ENCODE results near the gene BANF2.

DNA sequence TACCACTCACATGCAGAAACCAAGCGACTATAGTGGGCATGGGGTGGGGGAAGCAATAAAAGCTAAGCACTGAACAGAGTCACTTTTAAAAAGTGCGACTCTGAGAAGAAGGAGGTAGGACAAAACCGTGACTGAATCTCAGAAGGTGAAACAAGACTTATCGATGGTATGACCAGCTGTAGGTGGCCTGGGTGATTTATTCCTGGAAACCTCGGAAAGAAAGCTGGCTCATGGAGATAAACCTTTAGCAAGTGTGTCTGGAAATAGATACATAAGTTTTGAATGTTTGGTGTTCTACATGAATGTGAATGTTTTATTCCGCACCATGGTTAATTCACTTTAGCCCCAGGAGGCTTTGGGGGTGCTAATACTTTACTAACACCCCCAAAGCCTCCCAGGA, 43.9 kb downstream of the BANF2 start:
- TF ChIP-seq, protein P1, sequence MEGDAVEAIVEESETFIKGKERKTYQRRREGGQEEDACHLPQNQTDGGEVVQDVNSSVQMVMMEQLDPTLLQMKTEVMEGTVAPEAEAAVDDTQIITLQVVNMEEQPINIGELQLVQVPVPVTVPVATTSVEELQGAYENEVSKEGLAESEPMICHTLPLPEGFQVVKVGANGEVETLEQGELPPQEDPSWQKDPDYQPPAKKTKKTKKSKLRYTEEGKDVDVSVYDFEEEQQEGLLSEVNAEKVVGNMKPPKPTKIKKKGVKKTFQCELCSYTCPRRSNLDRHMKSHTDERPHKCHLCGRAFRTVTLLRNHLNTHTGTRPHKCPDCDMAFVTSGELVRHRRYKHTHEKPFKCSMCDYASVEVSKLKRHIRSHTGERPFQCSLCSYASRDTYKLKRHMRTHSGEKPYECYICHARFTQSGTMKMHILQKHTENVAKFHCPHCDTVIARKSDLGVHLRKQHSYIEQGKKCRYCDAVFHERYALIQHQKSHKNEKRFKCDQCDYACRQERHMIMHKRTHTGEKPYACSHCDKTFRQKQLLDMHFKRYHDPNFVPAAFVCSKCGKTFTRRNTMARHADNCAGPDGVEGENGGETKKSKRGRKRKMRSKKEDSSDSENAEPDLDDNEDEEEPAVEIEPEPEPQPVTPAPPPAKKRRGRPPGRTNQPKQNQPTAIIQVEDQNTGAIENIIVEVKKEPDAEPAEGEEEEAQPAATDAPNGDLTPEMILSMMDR (IDR thresholded peaks at IDR 0.05) = no peak
- no peak for TF ChIP-seq EZH2 (IDR thresholded peaks at IDR 0.05)
